AG09309 (cell line): ENCODE measurements around the gene BABAM2.

Experiments
- DNase-seq: peaks from one replicate; pipeline ENCODE4 v3.0.0-alpha.2; 2010; ENCODE audit warnings: low read depth
- H3K4me3 ChIP-seq: 2 replicates; pipeline ENCODE4 v1.5.1; 2011; ENCODE audit warnings: mild to moderate bottlenecking, low read depth, low read length, moderate library complexity; ENCODE audit not compliant: control insufficient read depth
- CTCF ChIP-seq: IDR thresholded peaks from 2 replicates; pipeline ENCODE4 v1.5.1; 2011; ENCODE audit warnings: mild to moderate bottlenecking, low read depth, low read length, inconsistent platforms; ENCODE audit not compliant: insufficient read depth, control insufficient read depth; ENCODE audit errors: missing control alignments

The BABAM2 gene

GRCh38 chr2:27940090-27940671, 49.7 kb downstream of the BABAM2 start:
- H3K4me3 ChIP-seq = no peak overlapping the region
- DNase-seq = no peak
- no peak for TF ChIP-seq CTCF

GRCh38 chr2:27940982-27941381, 50.5 kb downstream of the BABAM2 start:
- no peak for TF ChIP-seq CTCF
- no peak overlapping the region for H3K4me3 ChIP-seq
- no peak for DNase-seq

GRCh38 chr2:27942612-27943547, 52.4 kb downstream of the BABAM2 start:
- H3K4me3 ChIP-seq = no peak overlapping the region
- no peak for TF ChIP-seq CTCF
- no peak for DNase-seq

- no peak overlapping the region for H3K4me3 ChIP-seq
- no peak for DNase-seq
- TF ChIP-seq CTCF = no peak
Measured at GRCh38 chr2:27946530-27947060, 56.1 kb downstream of the BABAM2 start.

GRCh38 chr2:27952070-27952469, 61.5 kb downstream of the BABAM2 start:
- DNase-seq = no peak
- TF ChIP-seq CTCF = no peak
- H3K4me3 ChIP-seq = no peak overlapping the region

- TF ChIP-seq CTCF = no peak
- no peak overlapping the region for H3K4me3 ChIP-seq
- no peak for DNase-seq
Measured at GRCh38 chr2:27953077-27953476, 62.5 kb downstream of the BABAM2 start.
